ENCODE results near the gene SIAH1. TPM values are rescaled to one million over a fixed set of nuclear protein-coding genes. Genes with fewer than 3 reads are reported as not detected.

SIAH1 gene
- total and polyA plus RNA-seq, 2 donors from 2014 or later: 12.7 to 26.8 TPM

- Histone ChIP-seq H3K4me1 (ENCODE audit: control insufficient read depth in 2 of 3, insufficient read depth in 2 of 3, low read depth in 1 of 3, low read length in 3 of 3) (no peaks in the 10 kb centered on the region), H3K9ac (ENCODE audit: low read length in 3 of 3) (no peak overlapping the region), H3K9me3 (ENCODE audit: control insufficient read depth in 2 of 3, insufficient read depth in 1 of 3, low read length in 3 of 3) (no peaks in the 10 kb centered on the region), H3K4me3 (ENCODE audit: low read length in 3 of 3) (no peak overlapping the region), H3K27ac (ENCODE audit: low read depth in 2 of 2, low read length in 2 of 2) (no peak overlapping the region), H3K36me3 (ENCODE audit: control insufficient read depth in 2 of 3, insufficient read depth in 3 of 3, low read length in 3 of 3) (no peaks in the 10 kb centered on the region), H3K27me3 (ENCODE audit: control insufficient read depth, insufficient read depth, low read length) (no peaks in the 10 kb centered on the region)
- TF ChIP-seq, protein P1, sequence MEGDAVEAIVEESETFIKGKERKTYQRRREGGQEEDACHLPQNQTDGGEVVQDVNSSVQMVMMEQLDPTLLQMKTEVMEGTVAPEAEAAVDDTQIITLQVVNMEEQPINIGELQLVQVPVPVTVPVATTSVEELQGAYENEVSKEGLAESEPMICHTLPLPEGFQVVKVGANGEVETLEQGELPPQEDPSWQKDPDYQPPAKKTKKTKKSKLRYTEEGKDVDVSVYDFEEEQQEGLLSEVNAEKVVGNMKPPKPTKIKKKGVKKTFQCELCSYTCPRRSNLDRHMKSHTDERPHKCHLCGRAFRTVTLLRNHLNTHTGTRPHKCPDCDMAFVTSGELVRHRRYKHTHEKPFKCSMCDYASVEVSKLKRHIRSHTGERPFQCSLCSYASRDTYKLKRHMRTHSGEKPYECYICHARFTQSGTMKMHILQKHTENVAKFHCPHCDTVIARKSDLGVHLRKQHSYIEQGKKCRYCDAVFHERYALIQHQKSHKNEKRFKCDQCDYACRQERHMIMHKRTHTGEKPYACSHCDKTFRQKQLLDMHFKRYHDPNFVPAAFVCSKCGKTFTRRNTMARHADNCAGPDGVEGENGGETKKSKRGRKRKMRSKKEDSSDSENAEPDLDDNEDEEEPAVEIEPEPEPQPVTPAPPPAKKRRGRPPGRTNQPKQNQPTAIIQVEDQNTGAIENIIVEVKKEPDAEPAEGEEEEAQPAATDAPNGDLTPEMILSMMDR (IDR thresholded peaks at IDR 0.05; ENCODE audit: borderline replicate concordance, extremely low read depth, insufficient read depth): no peak
- intact Hi-C loops (cut with DNase I): no loop called here
- DNase-seq (no peak), FAIRE-seq (no peak)
Observed at GRCh38 chr16:48430890-48431289, 45.7 kb upstream of the SIAH1 start.

GRCh38 chr16:48426244-48427141, 41.3 kb upstream of the SIAH1 start:
- intact Hi-C loops (cut with DNase I): no loop called here
- TF ChIP-seq, protein P1 (IDR thresholded peaks at IDR 0.05; ENCODE audit: borderline replicate concordance, extremely low read depth, insufficient read depth): no peak
- Histone ChIP-seq H3K4me1 (ENCODE audit: control insufficient read depth in 2 of 3, insufficient read depth in 2 of 3, low read depth in 1 of 3, low read length in 3 of 3) (no peaks in the 10 kb centered on the region), H3K27me3 (ENCODE audit: control insufficient read depth, insufficient read depth, low read length) (no peaks in the 10 kb centered on the region), H3K27ac (ENCODE audit: low read depth in 2 of 2, low read length in 2 of 2) (no peak overlapping the region), H3K36me3 (ENCODE audit: control insufficient read depth in 2 of 3, insufficient read depth in 3 of 3, low read length in 3 of 3) (no peaks in the 10 kb centered on the region), H3K9ac (ENCODE audit: low read length in 3 of 3) (no peak overlapping the region), H3K9me3 (ENCODE audit: control insufficient read depth in 2 of 3, insufficient read depth in 1 of 3, low read length in 3 of 3) (no peaks in the 10 kb centered on the region), H3K4me3 (ENCODE audit: low read length in 3 of 3) (no peak overlapping the region)
- no peak for FAIRE-seq
- peak in 3 of 5 donors; percentile 29 to 47 (median 30) for DNase-seq

- DNase-seq (no peak), FAIRE-seq (no peak)
- Histone ChIP-seq H3K9me3 (ENCODE audit: control insufficient read depth in 2 of 3, insufficient read depth in 1 of 3, low read length in 3 of 3) (no peaks in the 10 kb centered on the region), H3K36me3 (ENCODE audit: control insufficient read depth in 2 of 3, insufficient read depth in 3 of 3, low read length in 3 of 3) (no peaks in the 10 kb centered on the region), H3K9ac (ENCODE audit: low read length in 3 of 3) (no peak overlapping the region), H3K4me3 (ENCODE audit: low read length in 3 of 3) (no peak overlapping the region), H3K27ac (ENCODE audit: low read depth in 2 of 2, low read length in 2 of 2) (no peak overlapping the region), H3K27me3 (ENCODE audit: control insufficient read depth, insufficient read depth, low read length) (no peaks in the 10 kb centered on the region), H3K4me1 (ENCODE audit: control insufficient read depth in 2 of 3, insufficient read depth in 2 of 3, low read depth in 1 of 3, low read length in 3 of 3) (no peaks in the 10 kb centered on the region)
- TF ChIP-seq, protein P1 (IDR thresholded peaks at IDR 0.05; ENCODE audit: borderline replicate concordance, extremely low read depth, insufficient read depth): no peak
- intact Hi-C loops (cut with DNase I): no loop called here
Observed at GRCh38 chr16:48422537-48422936, 37.3 kb upstream of the SIAH1 start.

Measured in kidney (tissue), 14 donors.